ENCODE measurements around the gene RANBP10. TPM values are rescaled to one million over a fixed set of nuclear protein-coding genes. Genes with fewer than 3 reads are reported as not detected.
A peak's percentile ranks its signal among the peaks of the same experiment; 100 is the strongest.

RANBP10 gene
- total and polyA plus RNA-seq, 9 of the 15 experiments (the other 6 are each of a cell fraction or from before 2014, with no cell fraction given): 0.61 to 19.3 (median 5.9) TPM

DNA sequence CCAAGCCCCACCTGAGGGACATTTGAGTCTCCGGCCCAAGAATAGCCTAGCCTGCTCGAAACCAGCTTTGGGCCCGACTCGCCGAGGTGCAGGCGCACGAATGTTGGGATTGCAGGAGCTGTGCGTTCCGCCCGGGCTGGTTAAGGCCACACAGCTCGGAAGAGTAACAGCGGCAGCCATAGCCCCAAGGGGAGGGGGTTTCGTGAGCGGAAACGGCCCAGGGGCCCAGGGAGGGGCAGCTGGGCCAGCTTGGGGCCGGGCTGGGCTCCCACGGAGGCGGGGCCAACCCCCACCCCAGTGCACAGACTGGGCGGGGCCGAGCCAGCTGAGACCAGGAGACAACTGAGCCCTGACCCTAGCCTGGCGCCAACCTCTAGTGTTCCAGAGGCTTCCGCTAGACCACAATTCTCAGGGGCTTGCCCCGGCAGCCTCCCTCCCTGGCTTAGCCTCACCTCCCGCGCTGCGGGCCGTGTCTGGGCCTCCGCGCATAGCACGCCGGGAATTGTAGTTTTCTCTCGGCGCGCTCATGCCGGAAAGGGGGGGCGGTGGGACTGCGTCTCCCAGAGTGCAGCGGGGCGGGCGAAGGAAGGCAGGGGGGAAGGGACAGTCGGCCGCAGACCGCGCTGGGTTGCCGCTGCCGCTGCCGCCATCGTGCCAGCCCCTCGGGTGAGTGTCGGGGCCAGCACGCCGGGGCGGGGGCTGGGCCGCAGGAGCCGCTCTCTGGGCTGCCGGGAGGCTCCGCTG lies 40.1 kb upstream of the RANBP10 start, which contains the start of gene NUTF2 (continued):
- TF ChIP-seq, protein P1, sequence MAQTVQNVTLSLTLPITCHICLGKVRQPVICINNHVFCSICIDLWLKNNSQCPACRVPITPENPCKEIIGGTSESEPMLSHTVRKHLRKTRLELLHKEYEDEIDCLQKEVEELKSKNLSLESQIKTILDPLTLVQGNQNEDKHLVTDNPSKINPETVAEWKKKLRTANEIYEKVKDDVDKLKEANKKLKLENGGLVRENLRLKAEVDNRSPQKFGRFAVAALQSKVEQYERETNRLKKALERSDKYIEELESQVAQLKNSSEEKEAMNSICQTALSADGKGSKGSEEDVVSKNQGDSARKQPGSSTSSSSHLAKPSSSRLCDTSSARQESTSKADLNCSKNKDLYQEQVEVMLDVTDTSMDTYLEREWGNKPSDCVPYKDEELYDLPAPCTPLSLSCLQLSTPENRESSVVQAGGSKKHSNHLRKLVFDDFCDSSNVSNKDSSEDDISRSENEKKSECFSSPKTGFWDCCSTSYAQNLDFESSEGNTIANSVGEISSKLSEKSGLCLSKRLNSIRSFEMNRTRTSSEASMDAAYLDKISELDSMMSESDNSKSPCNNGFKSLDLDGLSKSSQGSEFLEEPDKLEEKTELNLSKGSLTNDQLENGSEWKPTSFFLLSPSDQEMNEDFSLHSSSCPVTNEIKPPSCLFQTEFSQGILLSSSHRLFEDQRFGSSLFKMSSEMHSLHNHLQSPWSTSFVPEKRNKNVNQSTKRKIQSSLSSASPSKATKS (CRISPR knock-in tag; IDR thresholded peaks at IDR 0.05): no peak
- TF ChIP-seq GTF2A2 (tag; IDR thresholded peaks at IDR 0.05) (no peak), ZFX (CRISPR knock-in tag; IDR thresholded peaks at IDR 0.05) (peak; percentile 87), ZNF79 (CRISPR knock-in tag; IDR thresholded peaks at IDR 0.05; ENCODE audit: low read depth) (no peak), NCOA4 (IDR thresholded peaks at IDR 0.05; ENCODE audit: partially characterized antibody) (no peak), ARID3A (IDR thresholded peaks at IDR 0.05; ENCODE audit: borderline replicate concordance, low read depth, low read length) (no peak), SIX5 (IDR thresholded peaks at IDR 0.05; ENCODE audit: borderline replicate concordance in 1 of 2, insufficient read depth in 1 of 2, low read depth in 1 of 2, low read length in 2 of 2) (peak; percentile 88 to 95), BHLHE40 (IDR thresholded peaks at IDR 0.05; ENCODE audit: low read length) (no peak), CTBP1 (IDR thresholded peaks at IDR 0.05; ENCODE audit: borderline replicate concordance) (peak; percentile 74; the same call in 1 of the 2 replicates), IRF1 (CRISPR knock-in tag; IDR thresholded peaks at IDR 0.05; ENCODE audit: borderline replicate concordance) (no peak), GABPB1 (CRISPR knock-in tag; IDR thresholded peaks at IDR 0.05) (peak; percentile 87), U2AF2 (optimal IDR thresholded peaks at IDR 0.05; ENCODE audit: low read depth, low read length) (no peak), ESRRB (CRISPR knock-in tag; IDR thresholded peaks at IDR 0.05; ENCODE audit: borderline replicate concordance) (no peak), UBTF (IDR thresholded peaks at IDR 0.05; ENCODE audit: borderline replicate concordance in 1 of 2, low read depth in 2 of 2, low read length in 2 of 2) (0 out of 4 replicates have a peak, but pooled peaks of 1 of the 2 experiments have one; percentile 70), ZNF699 (CRISPR knock-in tag; IDR thresholded peaks at IDR 0.05; ENCODE audit: insufficient replicate concordance) (no peak), SAFB2 (IDR thresholded peaks at IDR 0.05; ENCODE audit: borderline replicate concordance, low read depth, low read length, severe bottlenecking) (no peak)
- TF ChIP-seq, protein P2, sequence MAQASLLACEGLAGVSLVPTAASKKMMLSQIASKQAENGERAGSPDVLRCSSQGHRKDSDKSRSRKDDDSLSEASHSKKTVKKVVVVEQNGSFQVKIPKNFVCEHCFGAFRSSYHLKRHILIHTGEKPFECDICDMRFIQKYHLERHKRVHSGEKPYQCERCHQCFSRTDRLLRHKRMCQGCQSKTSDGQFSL (CRISPR knock-in tag; IDR thresholded peaks at IDR 0.05): peak; percentile 99
- TF ChIP-seq, protein P2 (tag; IDR thresholded peaks at IDR 0.05): peak in 1 of 2 experiments; percentile 94; a peak in 2 of 4 replicates
